Measurements from ENCODE around the gene CDX2.

CDX2 gene, protein sequence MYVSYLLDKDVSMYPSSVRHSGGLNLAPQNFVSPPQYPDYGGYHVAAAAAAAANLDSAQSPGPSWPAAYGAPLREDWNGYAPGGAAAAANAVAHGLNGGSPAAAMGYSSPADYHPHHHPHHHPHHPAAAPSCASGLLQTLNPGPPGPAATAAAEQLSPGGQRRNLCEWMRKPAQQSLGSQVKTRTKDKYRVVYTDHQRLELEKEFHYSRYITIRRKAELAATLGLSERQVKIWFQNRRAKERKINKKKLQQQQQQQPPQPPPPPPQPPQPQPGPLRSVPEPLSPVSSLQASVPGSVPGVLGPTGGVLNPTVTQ

DNA sequence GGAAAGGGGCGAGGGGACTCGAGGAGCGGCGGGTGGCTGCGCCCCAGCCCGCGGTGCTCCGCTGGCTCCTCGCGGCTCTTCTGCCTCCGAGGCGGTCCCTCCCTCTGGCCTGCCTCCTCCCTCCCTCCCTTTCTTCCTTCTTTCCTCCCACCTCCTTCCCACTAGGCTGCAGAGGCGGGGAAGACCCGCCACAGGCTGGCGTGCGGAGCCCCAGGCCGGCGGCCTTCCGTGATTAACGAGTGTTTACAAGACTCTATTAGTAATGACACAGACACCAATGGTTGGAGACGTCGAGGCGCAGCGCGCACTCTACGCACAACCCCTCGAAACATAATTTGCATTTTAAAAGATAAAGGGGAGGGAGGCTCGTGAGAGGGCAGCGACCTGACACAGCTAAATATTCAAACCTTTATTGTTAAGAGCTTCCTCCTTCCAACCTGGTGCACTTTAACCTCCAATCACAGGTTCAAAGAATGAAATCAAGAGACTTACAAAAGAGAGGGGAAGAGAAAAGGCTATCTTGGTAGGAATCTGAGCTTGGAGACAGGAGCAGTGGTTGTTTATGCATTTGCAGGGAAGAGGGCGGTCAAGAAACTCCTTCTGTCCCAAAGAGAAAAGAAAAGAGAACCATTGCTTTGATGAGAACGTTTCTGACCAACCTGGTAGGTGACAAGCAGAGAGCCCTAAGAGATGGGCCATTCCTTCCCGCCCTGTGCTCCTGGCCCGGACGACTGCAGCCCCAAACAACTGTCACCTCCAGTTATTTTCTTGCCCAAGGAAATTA lies at the start of gene CDX2:
Gene CDX2 (minus strand): TSS at position 234 of the 784 bp plus-strand sequence. CDS start 309 bp downstream, outside the sequence.
- TF ChIP-seq GATA3 (IDR thresholded peaks at IDR 0.05; ENCODE audit: low read depth, low read length) (no peak), GATA2 (IDR thresholded peaks at IDR 0.05; ENCODE audit: low read depth, low read length) (no peak)

GRCh38 chr13:28014301-28014700 lies 45.2 kb upstream of the CDX2 start:
- TF ChIP-seq GATA3 (IDR thresholded peaks at IDR 0.05; ENCODE audit: low read depth, low read length) (no peak), GATA2 (IDR thresholded peaks at IDR 0.05; ENCODE audit: low read depth, low read length) (no peak)

- TF ChIP-seq GATA2 (IDR thresholded peaks at IDR 0.05; ENCODE audit: low read depth, low read length) (no peak), GATA3 (IDR thresholded peaks at IDR 0.05; ENCODE audit: low read depth, low read length) (no peak)
Measured at GRCh38 chr13:28013482-28013881, 44.4 kb upstream of the CDX2 start.

DNA sequence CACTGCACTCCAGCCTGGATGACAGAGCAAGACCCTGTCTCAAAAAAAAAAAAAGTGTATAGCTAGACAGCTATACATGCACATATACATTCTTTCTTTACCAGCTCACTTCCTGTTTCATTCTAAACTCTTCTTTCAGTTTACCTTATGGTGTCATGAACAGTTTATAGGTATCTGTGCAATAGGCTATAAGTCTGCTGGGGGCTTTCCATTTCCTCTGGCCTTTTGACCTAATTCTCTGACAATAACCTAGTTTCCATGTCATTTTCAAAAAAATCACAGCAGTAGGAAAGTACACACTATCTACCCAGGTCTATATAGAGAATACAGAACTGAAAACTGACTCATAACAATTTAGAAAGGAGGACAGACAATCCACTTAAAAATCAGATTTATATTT lies 43.8 kb upstream of the CDX2 start:
- TF ChIP-seq GATA3 (IDR thresholded peaks at IDR 0.05; ENCODE audit: low read depth, low read length): no peak
- TF ChIP-seq GATA2 (IDR thresholded peaks at IDR 0.05; ENCODE audit: low read depth, low read length): no peak

DNA sequence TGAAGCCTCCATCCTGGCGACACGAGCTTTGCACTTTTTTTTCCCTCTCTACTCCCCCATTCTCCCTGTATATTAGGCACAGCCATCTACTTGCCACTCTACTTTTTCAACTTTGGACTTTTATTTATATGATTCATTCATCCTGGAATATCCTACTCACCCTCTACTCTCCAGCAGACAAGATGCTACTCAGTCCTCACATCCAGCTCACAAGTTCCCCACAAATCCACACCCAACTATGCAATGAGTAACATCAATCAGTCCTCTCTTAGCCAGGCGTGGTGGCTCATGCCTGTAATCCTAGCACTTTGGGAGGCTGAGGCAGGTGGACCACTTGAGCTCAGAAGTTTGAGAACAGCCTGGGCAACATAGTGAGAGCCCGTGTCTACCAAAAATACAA lies 43.3 kb upstream of the CDX2 start:
- no peak for TF ChIP-seq GATA3 (IDR thresholded peaks at IDR 0.05; ENCODE audit: low read depth, low read length)
- TF ChIP-seq GATA2 (IDR thresholded peaks at IDR 0.05; ENCODE audit: low read depth, low read length): no peak

GRCh38 chr13:28010046-28010445 lies 40.9 kb upstream of the CDX2 start:
- TF ChIP-seq GATA3 (IDR thresholded peaks at IDR 0.05; ENCODE audit: low read depth, low read length) (no peak), GATA2 (IDR thresholded peaks at IDR 0.05; ENCODE audit: low read depth, low read length) (no peak)

DNA sequence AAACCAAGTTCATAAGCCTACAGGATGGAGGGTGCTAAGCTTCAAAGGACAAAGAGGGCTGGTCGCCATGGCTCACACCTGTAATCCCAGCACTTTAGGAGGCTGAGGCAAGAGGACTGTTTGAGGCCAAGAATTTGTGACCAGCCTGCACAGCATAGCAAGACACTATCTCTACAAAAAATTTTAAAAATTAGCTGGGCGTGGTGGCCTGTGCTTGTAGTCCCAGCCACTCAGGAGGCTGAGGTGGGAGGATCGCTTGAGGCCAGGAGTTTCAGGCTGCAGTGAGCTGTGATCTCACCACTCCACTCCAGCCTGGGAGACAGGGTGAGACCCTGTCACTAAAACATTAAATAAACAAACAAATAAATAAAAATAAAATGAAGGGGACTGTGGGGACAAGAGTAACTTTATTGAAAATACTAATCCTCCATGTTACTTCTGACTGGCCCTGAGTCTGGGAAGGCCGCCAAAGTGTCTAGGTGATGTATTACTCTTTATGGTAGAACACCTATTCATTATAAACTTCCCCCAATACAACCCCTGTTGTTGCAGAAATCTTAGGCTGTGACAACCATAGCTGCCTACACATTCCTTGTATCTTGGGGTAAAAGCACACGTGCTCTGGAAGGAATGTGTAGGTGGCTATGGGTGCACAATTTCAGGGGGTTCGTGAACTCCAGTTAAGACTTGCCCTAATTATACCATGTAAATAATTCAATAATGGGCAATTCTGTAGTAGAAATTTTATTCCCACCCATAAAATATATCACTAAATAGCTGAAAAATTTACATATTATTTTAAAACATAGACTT lies 34.0 kb upstream of the CDX2 start:
- TF ChIP-seq GATA2 (IDR thresholded peaks at IDR 0.05; ENCODE audit: low read depth, low read length) (no peak), GATA3 (IDR thresholded peaks at IDR 0.05; ENCODE audit: low read depth, low read length) (no peak)

DNA sequence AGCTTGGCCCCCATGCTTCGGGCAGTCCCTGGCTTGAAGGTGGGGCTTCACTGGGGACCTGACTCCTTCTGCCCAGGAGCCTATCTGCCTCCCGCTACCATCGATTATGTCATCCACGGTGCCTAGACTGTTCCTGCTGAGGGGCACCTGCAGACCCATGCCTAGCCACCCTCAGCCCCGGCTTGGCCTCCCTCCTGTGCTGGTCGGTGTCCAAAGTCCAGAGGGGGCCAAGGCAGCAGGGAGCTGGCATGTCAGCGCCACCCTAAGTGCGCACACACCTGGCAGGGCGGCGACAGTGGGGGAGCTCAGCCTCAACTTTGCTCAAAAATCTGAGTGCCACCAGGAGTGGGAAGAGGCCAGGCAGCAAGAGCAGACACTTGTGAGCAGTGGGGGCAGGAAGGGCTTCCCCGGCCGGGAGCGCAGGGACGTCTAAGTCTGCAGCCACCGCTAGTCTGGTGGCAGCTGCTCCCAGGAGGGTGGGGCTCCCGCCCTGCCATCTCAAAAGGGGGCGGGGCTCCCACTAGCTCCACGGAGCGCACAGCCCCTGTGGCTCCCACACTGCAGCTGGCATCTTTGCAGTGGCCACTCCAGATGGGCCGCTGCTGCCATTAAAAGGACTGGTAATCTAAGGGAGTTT lies 32.8 kb upstream of the CDX2 start:
- TF ChIP-seq GATA2 (IDR thresholded peaks at IDR 0.05; ENCODE audit: low read depth, low read length) (no peak), GATA3 (IDR thresholded peaks at IDR 0.05; ENCODE audit: low read depth, low read length) (no peak)

DNA sequence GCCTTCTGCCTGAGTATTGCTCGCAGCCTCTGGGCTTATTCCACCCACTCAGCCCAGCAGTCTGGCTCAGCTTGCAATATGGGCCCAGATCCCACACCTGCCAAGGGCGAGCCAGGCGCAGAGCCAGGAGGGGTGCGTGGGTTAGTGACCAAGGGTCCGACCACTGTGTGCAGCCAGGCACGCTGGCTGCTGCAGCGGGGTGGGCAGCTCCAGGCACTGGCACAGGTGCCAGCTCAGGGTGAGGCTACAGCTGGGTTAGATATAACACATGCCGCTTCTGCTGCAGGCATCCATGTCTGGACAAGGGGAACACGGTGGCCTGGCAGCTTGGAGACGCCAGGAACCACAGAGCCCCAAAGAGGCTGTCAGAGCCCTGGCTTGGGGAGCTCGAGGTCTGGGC lies 31.9 kb upstream of the CDX2 start:
- no peak for TF ChIP-seq GATA3 (IDR thresholded peaks at IDR 0.05; ENCODE audit: low read depth, low read length)
- TF ChIP-seq GATA2 (IDR thresholded peaks at IDR 0.05; ENCODE audit: low read depth, low read length): no peak

- TF ChIP-seq GATA2 (IDR thresholded peaks at IDR 0.05; ENCODE audit: low read depth, low read length) (no peak), GATA3 (IDR thresholded peaks at IDR 0.05; ENCODE audit: low read depth, low read length) (no peak)
Measured at GRCh38 chr13:28000567-28000966, 31.5 kb upstream of the CDX2 start.

DNA sequence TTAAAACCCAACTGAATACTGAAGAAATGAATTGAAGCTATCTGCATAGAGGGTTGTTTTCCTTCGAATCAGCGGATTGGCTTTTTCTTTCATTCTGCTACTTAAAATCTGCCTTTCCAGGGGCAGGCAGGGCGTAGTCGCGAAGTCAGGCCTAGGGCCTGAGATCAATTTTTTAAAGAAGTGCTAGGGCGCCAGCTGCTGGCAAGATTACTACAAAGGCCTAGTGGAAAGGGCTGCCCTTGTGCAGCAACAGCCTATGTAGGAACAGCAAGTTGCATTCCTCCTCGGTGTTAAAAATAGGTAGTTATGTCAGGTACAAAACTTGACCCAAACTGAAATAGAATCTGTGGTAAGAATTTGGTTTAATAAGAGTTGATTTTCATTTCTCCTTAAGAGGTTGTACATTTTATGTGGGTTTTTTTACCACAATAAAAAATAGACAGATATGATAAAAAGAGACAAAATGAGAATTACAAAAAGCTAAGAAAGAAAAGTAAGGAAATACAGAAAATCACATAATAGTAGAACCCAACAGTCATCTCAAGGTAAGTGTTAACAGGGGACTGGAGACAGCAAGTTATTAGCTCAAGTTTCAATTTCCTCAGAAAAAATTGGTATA lies 28.9 kb upstream of the CDX2 start:
- TF ChIP-seq GATA3 (IDR thresholded peaks at IDR 0.05; ENCODE audit: low read depth, low read length) (no peak), GATA2 (IDR thresholded peaks at IDR 0.05; ENCODE audit: low read depth, low read length) (no peak)

- TF ChIP-seq GATA3 (IDR thresholded peaks at IDR 0.05; ENCODE audit: low read depth, low read length) (no peak), GATA2 (IDR thresholded peaks at IDR 0.05; ENCODE audit: low read depth, low read length) (no peak)
Measured at GRCh38 chr13:27991881-27992280, 22.8 kb upstream of the CDX2 start.

DNA sequence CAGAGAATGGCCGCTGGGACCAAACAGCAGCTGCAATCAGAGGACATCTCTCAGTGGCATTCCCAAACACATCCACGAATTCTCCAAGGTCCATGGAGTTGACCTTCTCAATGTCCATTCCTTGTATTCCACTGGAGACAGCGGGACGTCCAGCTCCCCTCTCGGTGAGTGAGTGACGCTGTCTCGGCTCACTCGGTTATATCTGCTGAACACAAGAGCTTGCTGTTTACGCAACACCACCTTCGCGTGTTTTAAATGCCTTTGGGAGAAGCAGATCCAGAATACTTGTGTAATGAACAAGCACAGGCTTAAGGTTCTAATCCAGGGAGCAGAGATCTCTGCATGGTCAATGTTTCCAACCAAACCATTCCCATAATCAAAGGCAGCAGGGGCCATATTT lies 19.4 kb upstream of the CDX2 start, which contains the start of gene URAD:
Gene URAD (minus strand): TSS at position 174 of the 400 bp plus-strand sequence. CDS start 56 bp downstream, at position 118.
- TF ChIP-seq GATA2 (IDR thresholded peaks at IDR 0.05; ENCODE audit: low read depth, low read length) (no peak), GATA3 (IDR thresholded peaks at IDR 0.05; ENCODE audit: low read depth, low read length) (no peak)
